Subcutaneous abdominal adipose tissue (tissue), 5 donors: ENCODE results near the gene REC8.

Experiments used
- H3K27ac ChIP-seq: one replicate; pipeline ENCODE4 v1.7.0; 2013; ENCODE audit warnings: low read depth, mild to moderate bottlenecking, inconsistent platforms, low read length, moderate library complexity
- H3K27me3 ChIP-seq, 5 donors: one replicate each; pipeline ENCODE4 v1.7.0; 2013; ENCODE audit warnings: low read length in 5 of 5, inconsistent platforms in 1 of 5; ENCODE audit not compliant: control insufficient read depth in 5 of 5, insufficient read depth in 4 of 5
- H3K36me3 ChIP-seq, 5 donors: one replicate each; pipeline ENCODE4 v1.7.0; 2013; ENCODE audit warnings: low read length in 5 of 5; ENCODE audit not compliant: control insufficient read depth in 5 of 5, insufficient read depth in 5 of 5
- H3K4me1 ChIP-seq, 5 donors: one replicate each; pipeline ENCODE4 v1.7.0; 2013; ENCODE audit warnings: low read length in 5 of 5, mild to moderate bottlenecking in 3 of 5, moderate library complexity in 1 of 5; ENCODE audit not compliant: control insufficient read depth in 5 of 5, insufficient read depth in 5 of 5
- H3K4me3 ChIP-seq, 5 donors: one replicate each; pipeline ENCODE4 v1.7.0; 2013; ENCODE audit warnings: low read length in 5 of 5, low read depth in 1 of 5
- H3K9ac ChIP-seq, 5 donors: one replicate each; pipeline ENCODE4 v1.7.0; 2013; ENCODE audit warnings: low read length in 5 of 5, mild to moderate bottlenecking in 4 of 5, moderate library complexity in 3 of 5
- H3K9me3 ChIP-seq, 5 donors: one replicate each; pipeline ENCODE4 v1.7.0; 2013; ENCODE audit warnings: low read length in 5 of 5; ENCODE audit not compliant: control insufficient read depth in 5 of 5
- donor health status: healthy.
- donor health status: healthy.
- donor health status: healthy.
- donor health status: healthy.
- donor health status: healthy.

The REC8 gene

GRCh38 chr14:24188251-24189058 is 16.6 kb downstream of the REC8 start, which contains the start of gene IPO4:
Gene IPO4, minus strand, starts transcription at chr14:24188816. Its CDS starts 29 bp downstream, at chr14:24188787.
- Histone ChIP-seq H3K4me1 (peaks cover 6 to 20% (median 19%) of the 10 kb centered on the region in 5 donors), H3K9ac (peak within 1 kb of the TSS; percentile 56 to 83 (median 78)), H3K27me3 (no peaks in the 10 kb centered on the region), H3K36me3 (peaks cover 5 to 68% (median 54%) of the 10 kb centered on the region in 5 donors), H3K9me3 (no peaks in the 10 kb centered on the region), H3K4me3 (peak within 1 kb of the TSS; percentile 68 to 78 (median 74)), H3K27ac (peak within 1 kb of the TSS; percentile 74)

- H3K9ac ChIP-seq, result peak overlapping the region in 1 of 5 donors; percentile 78
- peak overlapping the region in 3 of 5 donors; percentile 74 to 76 (median 74) for H3K4me3 ChIP-seq
- H3K27ac ChIP-seq, result peak overlapping the region; percentile 74
- peaks cover 6 to 22% (median 20%) of the 10 kb centered on the region in 5 donors for H3K4me1 ChIP-seq
- no peaks in the 10 kb centered on the region for H3K9me3 ChIP-seq
- H3K27me3 ChIP-seq, result no peaks in the 10 kb centered on the region
- peaks cover 5 to 63% (median 50%) of the 10 kb centered on the region in 5 donors for H3K36me3 ChIP-seq
Measured at GRCh38 chr14:24189059-24189375, 17.1 kb downstream of the REC8 start.

DNA sequence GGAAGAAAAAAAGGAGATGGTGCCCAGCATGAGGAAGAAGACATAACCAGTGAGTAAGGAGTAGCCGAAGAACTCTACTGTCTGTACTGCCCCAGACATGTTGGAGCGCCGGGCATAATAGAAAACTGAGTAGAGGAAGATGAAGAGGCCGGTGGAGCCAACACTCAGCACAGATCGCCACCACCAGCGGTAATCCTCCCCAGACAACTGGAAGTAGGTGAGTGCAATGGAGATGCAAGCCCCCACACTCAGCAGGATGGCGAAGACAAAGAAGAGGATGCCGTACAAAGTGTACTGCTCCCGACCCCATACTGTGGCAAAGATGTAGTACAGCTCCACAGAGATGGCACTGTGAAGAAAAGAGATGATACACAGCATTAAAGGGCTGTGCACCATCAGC is 17.6 kb downstream of the REC8 start:
- peak overlapping the region; percentile 74 for H3K27ac ChIP-seq
- H3K36me3 ChIP-seq, result peaks cover 5 to 59% (median 45%) of the 10 kb centered on the region in 5 donors

GRCh38 chr14:24190416-24190815 is 18.5 kb downstream of the REC8 start:
- Histone ChIP-seq H3K4me3 (no peak overlapping the region), H3K27ac (no peak overlapping the region), H3K9me3 (no peaks in the 10 kb centered on the region), H3K4me1 (peaks cover 11 to 36% (median 30%) of the 10 kb centered on the region in 5 donors), H3K9ac (no peak overlapping the region), H3K36me3 (peaks cover 5 to 49% (median 36%) of the 10 kb centered on the region in 5 donors), H3K27me3 (no peaks in the 10 kb centered on the region)

More for the DNA sequence above, 17.6 kb downstream of the REC8 start:
- no peaks in the 10 kb centered on the region for H3K9me3 ChIP-seq
- no peak overlapping the region for H3K4me3 ChIP-seq
- H3K9ac ChIP-seq, result no peak overlapping the region
- H3K27me3 ChIP-seq, result no peaks in the 10 kb centered on the region
- H3K4me1 ChIP-seq, result peaks cover 7 to 27% (median 24%) of the 10 kb centered on the region in 5 donors

- H3K4me1 ChIP-seq, result peaks cover 12 to 44% (median 35%) of the 10 kb centered on the region in 5 donors
- H3K27ac ChIP-seq, result no peak overlapping the region
- no peak overlapping the region for H3K4me3 ChIP-seq
Measured at GRCh38 chr14:24192933-24193332, 21.1 kb downstream of the REC8 start.

DNA sequence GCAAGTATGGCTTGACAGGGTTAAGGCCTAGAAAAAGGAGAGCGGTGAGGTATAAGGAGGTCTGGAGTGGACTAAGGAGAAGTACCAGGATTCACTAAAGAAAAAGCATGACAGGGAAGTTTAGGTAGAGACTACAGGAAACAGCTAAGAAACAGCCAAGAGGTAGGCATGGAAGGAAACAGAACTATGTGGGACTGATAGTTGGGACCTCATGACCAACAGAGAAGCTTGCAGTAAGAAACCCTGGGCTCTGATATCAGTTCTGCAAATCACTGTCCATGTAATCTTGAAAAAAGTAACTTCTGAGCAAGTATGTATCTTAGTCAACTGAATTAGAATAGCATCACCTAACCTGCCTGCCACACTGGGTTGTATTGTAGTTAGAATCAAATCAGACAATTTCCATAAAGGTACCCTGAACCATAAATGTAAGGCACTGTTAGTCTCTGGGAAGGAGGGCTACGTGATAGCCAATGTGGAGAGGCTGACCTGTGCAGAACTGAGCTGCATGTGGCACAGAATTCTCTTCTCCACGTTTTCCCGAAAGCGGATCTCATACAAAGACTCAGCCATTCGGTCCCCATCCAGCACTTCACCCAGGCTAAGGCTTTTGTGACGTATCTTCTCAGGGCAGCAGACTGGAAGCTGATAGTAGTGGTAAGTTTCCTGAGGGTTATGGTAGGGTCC is 22.4 kb downstream of the REC8 start:
- Histone ChIP-seq H3K9me3 (no peaks in the 10 kb centered on the region), H3K27ac (peak overlapping the region; percentile 95), H3K36me3 (peaks cover 5 to 31% (median 21%) of the 10 kb centered on the region in 5 donors), H3K4me1 (peaks cover 9 to 31% (median 24%) of the 10 kb centered on the region in 5 donors), H3K4me3 (peak overlapping the region; percentile 84 to 95 (median 89)), H3K9ac (peak overlapping the region in 4 of 5 donors; percentile 84 to 96 (median 95)), H3K27me3 (no peaks in the 10 kb centered on the region)

More at GRCh38 chr14:24192933-24193332, 21.1 kb downstream of the REC8 start:
- Histone ChIP-seq H3K27me3 (no peaks in the 10 kb centered on the region), H3K9me3 (no peaks in the 10 kb centered on the region), H3K36me3 (peaks cover 5 to 28% (median 21%) of the 10 kb centered on the region in 5 donors), H3K9ac (no peak overlapping the region)

DNA sequence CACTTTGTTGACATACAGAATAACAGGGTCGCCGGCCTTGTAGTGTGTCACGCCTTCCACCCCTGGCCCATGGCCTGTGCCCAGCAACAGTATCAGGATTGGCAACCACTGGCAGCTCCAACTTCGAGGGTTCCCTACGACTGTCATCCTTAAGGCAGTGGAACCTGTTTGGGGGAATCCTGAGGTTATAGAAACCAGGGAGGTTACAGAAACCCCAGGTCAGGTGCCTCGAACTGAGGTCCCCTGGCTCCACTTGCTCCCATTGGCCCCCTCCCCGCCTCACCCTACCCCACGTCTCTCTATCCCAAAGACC is 22.9 kb downstream of the REC8 start:
- Histone ChIP-seq H3K4me1 (peaks cover 9 to 29% (median 24%) of the 10 kb centered on the region in 5 donors), H3K27me3 (no peaks in the 10 kb centered on the region), H3K4me3 (peak overlapping the region; percentile 84 to 95 (median 89)), H3K9ac (peak overlapping the region; percentile 84 to 96 (median 95)), H3K36me3 (peaks cover 5 to 32% (median 21%) of the 10 kb centered on the region in 5 donors), H3K27ac (peak overlapping the region; percentile 95), H3K9me3 (no peaks in the 10 kb centered on the region)

DNA sequence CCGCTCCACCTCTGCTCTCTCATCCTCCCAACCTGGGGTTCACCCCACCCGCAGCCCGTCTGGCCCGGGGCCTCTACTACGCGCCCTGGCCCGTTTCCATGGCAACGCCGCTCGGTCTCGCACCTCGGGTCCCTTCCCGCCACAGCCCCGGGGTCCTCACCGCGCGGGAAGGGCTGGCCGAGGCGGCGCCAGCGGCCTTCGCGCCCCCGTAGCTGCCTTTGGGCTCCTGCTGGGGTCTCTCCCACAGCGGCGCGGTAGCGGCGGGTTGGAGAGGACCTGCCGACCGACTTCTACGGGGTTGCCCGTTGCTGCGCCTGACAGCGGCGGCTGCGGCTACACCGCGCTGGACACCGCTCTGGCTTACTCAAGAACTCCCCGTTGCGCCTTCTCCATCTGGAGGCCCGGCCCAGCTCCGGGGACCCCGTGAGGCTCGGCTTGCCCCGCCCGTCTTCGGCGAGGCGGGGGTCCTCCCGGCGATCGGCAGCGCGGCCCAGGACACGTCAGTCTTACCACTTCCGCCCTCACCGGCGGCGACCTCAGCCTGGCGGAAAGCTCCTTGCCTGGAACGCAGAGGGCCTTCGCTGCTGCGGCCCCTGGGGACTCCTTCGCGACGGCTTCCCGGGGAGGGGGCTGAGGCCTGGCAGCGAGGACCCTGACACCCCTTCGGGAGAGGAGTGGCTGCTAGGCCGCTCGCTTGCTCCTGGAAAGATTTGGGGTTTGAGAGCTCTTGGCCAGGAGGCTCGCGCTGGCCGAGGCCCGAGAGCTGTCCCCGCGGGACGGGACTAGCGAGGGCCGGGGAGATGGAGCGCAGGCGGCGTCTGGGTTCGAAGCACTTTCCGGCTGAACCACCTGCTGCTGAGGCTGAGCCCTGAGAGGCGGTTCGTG is 23.5 kb downstream of the REC8 start, which contains the start of gene TM9SF1:
TM9SF1 (minus strand) TSS at position 256 of the 885 bp plus-strand sequence. CDS start 422 bp downstream, outside the sequence.
- Histone ChIP-seq H3K36me3 (peaks cover 5 to 29% (median 16%) of the 10 kb centered on the region in 5 donors), H3K9ac (peak within 1 kb of the TSS; percentile 84 to 96 (median 95)), H3K4me1 (peaks cover 9 to 29% (median 24%) of the 10 kb centered on the region in 5 donors), H3K9me3 (no peaks in the 10 kb centered on the region), H3K4me3 (peak within 1 kb of the TSS; percentile 84 to 95 (median 94)), H3K27me3 (no peaks in the 10 kb centered on the region), H3K27ac (peak within 1 kb of the TSS; percentile 95)
